Left renal pelvis (tissue), 4 donors: ENCODE data around the gene CSNK2A2. TPM values are rescaled to one million over a fixed set of nuclear protein-coding genes. Genes with fewer than 3 reads are reported as not detected.

Experiments used
- DNase-seq, 4 donors: peaks; one replicate each; pipeline ENCODE4 v3.0.0-alpha.2; 2013; ENCODE audit warnings: low read depth in 4 of 4, low spot score in 3 of 4
- polyA plus RNA-seq, 4 donors: library from polyadenylated mRNA; unstranded; fragments of 120-200 nt; gene quantifications; one replicate each; pipeline ENCODE4 v1.2.1, GENCODE V29; 2013; ENCODE audit not compliant: insufficient read length in 4 of 4

Gene CSNK2A2
- polyA plus RNA-seq, 4 donors: 44.3 to 76.8 (median 69.0) TPM

DNA sequence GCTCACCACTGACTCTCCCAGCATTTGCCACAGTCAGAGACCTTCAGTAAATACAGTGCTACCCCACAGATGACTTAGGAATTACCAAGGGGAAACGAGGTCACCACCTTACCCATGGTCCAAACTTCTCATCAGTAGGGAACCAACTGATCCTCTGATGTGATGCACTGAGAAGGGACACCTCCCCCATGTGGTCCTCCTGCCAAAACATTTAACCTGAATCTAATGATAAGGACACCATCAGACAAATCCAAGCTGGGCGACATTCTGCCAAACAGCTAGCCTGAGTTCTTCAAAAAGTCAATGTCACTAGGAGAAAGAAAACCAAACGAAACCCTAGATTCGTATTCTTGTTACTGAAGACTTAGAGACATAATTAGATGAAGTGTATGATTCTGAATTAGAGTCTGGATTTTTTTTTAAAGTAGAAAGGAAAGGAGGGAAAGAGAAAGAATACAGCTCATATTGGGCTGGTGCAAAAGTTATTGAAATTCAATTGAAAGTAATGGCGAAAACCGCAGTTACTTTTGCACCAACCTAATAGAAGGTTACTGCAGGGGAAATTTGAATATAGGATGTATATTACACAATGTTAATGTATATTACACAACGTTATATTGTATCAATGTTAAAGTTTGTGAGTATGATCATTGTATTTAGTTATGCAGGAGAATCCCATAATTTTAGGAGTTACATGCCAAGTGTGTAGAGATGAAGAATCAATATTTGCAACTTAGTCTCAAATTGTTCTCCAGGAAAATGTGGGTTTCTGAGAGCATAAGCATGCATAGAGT lies 2.3 kb upstream of the CSNK2A2 start:
- DNase-seq: no peak

DNA sequence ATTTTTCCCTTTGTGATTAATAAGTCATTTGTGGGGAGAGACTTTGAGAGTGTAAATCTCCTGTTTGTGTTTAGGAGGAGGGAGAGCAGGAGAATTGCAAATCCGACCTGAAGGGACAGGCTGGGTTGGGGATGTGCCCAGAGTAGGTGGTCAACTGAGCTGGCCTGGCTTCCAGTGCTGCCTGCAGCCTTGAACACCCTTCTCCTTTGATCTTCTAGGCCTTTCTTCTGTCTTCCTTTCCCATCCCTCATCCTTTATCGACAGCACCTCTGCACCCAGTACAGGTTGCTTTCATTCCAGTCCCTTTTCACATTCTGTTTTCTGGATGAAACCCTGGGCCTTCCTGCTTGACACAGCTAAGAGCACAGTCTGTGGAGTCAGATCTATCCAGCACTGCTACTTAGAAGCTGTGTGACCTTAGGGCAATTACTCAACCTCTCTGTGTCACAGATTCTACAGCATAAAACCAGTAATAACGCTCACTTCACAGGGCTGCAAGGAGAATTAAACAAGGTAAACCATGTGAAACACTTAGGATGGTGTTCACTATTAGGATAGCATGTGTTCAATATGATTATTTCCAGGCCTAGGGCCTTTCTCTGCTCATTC lies 1.0 kb upstream of the CSNK2A2 start:
- no peak for DNase-seq

DNA sequence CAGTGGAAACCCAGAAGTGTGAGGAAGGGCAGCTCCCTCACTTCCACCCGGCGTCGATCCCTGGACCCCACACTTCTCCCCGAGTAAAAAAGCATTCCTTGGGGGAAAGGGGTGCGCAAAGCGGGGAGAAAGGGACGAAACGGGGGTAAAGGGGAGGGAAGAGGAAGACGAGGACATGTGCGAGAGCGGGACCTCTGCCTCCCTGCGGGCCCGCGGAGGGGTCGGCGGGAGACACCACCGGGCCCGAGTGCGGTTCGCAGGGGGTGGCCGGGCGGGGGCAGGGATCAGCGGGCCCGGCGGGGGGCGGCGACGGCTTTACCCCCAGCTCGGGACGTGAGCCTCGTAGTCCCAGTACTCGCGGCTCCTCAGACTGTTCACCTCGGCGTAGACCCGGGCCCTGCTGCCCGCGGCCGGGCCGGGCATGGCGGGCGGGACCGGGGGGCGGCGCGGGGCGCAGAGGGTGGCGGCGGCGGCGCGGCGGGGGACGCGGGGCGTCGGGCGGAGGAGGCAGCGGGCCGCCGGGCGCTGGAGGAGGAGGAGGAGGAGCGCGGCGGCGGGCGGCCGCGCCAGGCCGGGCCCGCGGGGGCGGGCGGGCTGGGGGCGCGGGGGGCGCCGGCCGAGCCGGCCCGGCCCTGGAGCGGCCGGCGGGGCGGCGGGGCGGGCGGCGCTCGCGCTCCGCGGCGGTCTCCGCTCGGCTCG lies 443 bp downstream of the CSNK2A2 start:
- DNase-seq: no peak

DNA sequence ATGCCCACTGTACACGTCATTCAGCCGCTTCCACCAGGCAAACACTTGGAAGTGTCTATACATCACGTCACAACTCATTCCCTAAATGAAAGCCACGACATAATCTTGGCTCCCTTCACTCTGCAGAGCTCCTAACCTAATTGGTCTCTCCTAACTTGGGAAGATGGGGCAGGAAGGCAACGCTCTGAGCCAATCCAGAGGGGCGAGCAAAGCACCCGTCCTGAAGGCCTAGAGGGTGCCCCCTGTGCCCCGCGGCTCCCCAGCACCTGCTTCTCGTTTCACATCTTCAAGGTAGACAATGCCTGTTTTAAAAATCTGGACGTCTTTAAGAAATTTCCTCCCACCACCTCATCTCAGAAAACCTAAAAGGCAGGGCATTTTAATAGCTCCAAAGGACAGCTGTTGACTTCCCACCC lies 1.0 kb downstream of the CSNK2A2 start:
- DNase-seq: no peak

DNA sequence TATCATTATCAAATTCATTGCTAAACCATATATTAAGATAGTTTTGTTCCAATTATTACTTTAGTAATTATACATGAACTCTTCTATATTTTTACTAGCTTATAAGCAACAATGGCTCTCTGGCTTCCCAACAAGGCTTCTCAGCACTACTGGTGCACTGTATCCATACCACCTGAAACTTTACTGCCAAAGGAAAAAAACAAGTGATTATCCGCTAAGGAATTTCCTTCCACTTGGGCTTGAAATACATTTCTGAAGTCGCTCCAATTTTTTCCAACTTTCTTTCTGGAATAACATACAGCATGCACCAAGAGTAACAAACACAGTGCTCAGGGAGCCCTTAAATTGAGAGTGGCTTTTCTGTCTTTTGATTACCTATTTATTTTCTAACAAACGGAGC lies 2.1 kb downstream of the CSNK2A2 start:
- no peak for DNase-seq

DNA sequence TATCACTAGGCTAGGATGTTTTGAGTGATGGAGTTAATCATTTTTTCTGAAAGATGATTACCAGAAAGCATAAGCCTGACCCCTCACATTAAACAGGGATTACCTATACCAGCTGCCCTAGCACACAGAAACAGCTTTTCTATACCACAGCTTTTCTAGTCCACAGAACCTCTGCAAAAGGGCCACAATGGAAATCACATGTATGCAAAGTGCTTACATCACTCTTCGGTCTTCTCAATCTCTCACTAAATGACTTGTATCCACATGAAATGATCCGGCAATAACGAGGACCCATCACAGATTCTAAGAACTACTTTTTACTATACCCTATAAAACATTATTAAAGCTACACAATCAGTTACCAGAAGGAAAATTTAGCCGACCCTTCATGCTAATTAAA lies 2.6 kb downstream of the CSNK2A2 start:
- no peak for DNase-seq

DNA sequence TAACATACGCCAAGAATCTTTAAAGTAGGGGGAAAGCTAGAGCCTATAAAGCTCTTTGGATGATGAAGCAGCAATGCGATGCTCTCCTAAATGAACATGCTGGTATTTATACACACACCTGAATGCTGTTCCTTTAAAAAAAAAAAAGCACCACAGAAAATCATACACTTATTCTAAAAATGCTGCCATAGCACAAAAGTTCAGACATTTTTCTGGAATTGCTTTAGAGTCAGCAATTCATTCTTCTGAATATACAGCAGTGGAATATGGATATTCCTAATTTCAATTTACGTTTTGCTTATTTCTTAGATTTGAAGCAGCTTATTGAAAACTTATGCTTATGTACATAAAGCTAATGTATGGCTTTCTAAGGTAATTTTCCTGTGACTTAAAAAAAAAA lies 3.1 kb downstream of the CSNK2A2 start:
- DNase-seq: no peak

DNA sequence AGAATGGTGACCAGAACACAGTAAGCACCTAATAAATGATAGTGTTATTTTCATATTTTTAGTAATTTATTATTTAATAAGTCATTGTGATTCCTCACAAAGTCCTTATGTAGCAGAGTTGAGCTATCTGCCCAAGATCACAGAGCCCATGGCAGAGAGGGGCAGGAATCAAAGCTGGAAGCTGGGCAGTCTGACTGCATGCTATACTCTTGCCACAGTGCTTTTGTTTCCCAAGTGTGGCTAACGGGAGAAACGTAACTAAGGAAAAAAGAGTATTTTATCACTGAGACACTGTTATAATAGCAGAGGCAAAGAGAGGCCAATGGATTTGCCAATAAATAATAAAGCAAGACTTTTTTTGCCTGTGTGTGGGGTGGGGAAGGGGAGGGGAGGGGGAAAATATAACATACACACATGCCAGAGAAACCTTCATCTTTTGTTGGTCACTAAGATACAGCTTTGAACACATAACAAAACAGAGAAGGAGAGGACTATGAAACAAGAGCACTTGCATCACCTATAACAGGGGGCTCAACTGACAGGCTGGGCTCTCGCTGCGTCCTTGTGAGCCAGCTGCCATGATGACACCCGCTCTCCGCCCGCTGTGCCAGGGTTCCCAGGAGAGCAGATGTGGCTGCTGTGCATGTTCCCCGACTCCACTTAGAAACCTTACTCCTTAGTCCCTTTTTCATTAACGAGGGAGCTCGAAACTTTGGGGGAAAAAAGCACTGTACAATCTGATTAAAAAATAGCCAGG lies 10.1 kb downstream of the CSNK2A2 start:
- DNase-seq: no peak

DNA sequence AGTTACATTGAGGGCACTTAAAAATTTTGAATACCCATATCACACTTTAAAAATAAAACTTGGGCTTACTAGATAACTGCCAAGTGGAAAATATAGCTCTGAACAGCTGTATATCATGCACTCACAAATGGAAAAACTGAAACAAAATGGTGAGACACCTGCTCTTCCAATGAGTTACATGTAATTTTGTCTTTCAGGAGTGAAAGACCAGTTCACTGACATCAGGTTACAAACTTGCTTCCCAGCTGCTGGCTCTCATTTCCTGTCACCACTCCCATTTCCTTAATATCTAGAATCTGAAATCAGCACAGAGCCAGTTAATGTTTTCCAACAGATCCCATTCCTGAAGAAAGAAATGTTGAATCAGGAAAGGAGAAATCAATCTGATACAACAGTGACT lies 10.8 kb downstream of the CSNK2A2 start:
- DNase-seq: no peak

DNA sequence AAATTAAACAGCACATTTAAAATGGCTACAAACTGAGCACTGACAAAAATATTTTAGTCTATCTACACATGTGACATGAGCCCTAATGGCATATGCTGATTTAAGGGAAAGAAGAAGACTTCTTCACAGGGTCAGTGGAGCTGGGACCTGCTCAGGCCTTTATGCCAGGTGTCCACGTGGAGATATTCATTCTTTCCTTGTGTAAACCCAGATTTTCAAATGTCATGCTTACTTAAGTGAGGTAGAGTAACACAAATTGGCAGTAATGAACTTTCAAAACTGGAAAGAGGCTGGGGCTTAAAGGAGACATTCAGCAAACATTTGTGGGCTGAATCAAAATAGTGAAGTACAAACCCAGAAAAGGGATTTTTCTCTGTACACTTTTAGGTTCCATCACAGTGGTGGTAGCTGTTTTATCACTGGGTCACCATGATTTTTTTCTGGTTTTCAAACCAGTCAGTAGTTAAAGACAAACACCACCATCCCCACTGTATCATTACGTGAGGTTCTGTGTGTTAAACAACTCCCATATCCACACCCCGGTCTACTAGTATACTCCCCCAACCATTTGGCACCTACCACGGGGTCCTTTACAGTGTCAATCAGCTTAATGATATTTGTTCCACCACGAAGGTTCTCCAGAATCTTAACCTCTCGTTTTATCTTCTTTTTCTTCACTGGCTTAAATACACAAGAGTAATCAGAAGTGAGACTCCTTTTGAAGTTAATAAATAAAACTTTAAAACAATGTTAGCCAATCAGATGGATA lies 11.5 kb downstream of the CSNK2A2 start:
- no peak for DNase-seq

DNA sequence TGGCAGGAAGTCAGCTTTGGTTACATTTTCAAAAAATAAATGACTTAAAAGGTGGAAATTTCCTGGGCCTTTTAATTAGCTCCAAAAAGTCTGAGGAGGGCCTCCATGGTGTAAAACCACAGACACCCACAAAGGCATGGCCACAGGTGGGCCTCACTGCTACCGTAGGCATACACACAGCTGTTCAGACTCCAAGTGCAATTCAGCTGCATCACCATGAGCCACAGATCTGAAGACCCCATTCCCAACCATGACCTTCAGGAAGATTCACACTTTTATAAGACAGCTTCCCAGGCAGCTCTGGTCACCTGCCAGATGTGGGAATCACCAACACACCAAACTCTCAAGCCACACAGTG lies 20.6 kb downstream of the CSNK2A2 start:
- no peak for DNase-seq

DNA sequence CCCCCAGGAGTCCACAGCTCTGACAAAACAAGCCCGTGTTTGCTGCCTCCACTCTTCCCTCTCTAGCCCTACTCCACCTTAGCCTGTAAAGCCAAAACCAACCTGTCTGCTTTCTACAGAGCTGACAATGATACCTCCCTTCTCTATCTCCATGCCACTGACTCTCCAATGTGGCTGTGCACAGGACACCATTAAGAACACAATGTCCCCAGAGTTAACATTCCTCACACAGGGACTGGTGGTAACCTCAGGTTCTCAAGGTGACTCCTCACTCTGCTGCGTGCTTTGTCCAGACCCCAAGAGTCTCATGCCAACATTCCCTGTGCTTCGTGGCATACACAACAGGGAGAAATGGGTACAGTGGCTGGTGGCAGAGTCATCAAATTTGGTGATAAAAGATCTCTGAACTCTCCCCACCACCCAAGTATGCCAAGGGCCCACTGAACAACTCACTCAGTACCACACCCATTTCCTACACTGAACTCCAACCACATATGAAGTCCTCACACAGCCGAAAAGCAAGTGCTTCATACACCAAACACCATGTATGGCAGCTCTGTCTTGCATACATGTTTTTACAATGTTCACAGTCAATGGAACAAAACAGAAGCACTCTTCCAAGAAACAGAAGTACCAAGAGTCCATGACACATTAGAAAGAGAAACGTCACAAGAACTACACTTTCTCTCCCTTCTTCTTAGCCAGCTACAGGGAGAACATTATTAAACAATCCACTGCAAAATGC lies 21.1 kb downstream of the CSNK2A2 start:
- DNase-seq: no peak

DNA sequence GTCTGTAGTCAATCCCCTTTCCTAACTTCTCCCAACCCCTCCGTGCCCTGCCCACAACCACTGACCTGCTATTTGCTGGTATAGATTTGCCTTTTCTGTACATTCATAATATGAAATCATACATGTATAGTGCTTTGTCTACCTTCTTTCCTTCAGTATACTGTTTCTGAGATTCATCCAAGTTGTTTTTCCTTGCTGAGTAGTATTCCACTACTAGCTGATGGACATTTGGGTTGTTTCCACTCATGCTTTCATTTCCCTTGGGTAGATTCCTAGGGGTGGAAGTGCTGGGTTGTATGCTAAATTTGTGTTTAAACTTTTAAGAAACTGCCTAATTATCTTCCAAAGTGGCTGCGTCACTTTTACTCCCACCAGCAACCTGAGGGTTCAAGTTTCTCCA lies 27.7 kb downstream of the CSNK2A2 start:
- DNase-seq: no peak

DNA sequence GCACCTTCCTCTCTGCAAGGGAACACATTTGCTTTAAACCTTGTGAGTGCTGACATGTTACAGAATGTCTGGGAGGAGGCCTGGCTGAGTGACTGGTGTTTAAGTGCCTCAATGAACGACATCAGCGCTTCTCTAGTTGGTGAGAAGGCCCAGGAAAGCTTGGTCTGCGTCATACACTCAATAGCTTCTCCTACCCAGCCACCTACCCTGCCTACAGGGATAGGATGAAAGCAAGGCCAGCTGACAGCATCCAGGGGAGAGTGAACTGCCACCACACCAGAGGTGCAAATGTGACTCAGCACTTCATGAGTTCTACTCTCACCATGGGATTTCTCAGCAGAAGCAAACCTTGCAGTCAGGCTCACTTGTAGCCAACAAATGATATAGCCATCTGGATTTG lies 37.1 kb downstream of the CSNK2A2 start:
- no peak for DNase-seq

DNA sequence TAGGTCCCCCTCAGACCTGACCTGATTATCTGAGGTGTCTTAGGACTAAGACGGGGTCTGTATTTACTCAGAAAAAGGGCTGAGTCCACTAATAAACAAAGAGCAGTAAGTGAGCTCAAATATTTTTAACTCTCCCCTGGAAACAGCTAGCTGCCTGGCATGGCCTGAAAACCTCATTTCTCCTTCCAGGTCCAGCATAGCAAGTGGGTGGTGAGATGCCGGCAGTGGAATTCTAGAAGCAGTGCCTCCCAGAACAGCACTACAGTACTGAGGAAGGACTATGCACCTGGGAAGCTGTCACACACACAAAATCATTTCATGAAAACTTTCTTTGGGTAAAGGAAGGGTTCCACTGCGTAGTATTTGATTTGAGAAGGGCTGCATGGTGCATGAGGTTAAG lies 39.2 kb downstream of the CSNK2A2 start:
- DNase-seq: no peak

DNA sequence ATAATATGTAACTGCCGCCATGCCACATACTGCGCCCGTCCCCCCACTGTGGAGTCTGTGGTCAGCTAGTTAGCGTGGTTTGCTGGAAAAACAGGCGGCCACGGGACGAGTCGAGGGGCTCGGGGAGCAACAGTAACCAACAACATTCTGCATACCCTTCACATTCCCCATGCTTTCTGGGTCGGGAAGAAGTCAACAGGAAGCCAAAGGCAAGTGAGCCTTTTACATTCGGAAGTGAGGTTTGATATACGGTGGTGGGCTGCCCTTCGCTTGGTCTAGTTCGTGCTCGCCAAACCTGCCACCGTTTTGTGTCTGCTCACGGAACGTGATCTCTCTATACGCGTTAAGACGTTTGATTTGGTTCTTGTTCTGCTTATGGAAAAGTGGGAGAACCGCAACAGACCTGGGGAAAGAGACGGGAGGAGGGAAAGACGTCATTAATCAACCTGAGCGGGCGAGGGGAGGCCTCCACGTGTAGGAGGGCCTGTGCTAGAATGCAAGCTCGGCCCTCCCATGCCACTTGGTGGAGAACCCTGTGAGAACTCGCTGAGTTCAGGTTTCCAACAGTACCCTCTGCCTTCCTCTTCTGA lies 39.9 kb downstream of the CSNK2A2 start:
- peak in 3 of 4 donors; percentile 8 to 22 (median 14) for DNase-seq

DNA sequence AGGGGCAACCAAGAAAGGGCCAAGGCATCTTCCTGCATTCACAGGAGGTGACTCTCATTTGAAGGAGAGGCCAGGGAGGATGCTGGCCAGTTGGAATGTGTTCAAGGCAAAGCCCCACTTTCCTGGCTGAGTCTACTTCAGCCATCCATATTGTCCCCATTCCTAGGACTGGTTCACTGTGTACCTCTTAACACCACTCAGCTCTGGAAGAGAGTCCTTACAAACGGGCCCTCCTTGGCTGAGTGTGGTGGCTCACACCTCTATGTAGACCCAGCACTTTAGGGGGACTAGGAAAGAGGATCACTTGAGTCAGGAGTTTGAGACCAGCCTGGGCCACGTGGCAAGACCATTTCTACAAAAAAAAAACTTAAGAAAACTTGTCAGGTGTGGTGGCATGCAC lies 40.7 kb downstream of the CSNK2A2 start:
- no peak for DNase-seq

DNA sequence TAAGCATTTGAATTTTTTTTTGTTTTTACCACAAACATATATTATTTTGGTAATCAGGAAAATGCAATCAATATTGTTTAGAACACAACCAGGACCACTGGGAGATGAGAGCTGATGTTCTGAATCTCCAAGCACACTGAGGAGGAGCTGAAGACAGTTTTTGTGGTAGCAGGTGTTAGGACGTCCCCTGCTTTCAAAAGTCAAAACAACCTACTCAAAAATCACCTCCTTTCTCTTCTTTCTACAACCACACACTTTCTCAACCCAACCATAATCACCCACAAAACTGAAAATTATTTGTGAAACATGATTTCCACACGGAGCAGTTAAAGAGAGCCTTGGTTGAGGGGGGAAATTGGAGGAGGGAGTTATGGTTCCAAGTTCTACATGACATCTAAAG lies 42.1 kb downstream of the CSNK2A2 start:
- DNase-seq: no peak

DNA sequence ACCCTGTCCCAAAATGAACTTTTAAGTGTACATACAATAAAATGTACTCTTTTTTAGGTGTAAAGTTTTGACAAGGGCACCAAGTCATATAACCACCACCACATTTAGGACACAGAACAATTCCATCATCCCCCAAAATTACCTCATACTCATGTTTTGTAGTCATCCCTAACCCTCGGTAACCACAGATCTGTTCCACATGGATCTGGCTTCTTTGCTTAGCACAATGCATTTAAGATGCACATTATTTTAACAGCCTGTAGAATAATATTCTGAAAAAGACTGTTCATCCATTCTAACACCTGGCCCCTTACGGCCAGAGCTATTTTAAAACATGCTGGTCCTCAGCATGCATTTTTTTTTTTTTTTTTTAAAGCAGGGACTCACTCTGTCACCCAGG lies 43.6 kb downstream of the CSNK2A2 start:
- DNase-seq: no peak
